Right ventricle myocardium superior (tissue), 1 donor: Measurements from ENCODE around the gene ZNF577. TPM values are rescaled to one million over a fixed set of nuclear protein-coding genes. Genes with fewer than 3 reads are reported as not detected.
"Not testable (repeated sequence)": the region's sequence is repeated elsewhere in the genome, so short reads cannot be mapped to it uniquely, and the experiment has no call there.

Experiments used
- ATAC-seq: fragments of 200-7000 bp; cut with Tn5 transposase; one replicate; pipeline ENCODE4 v1.9.1; 2020; ENCODE audit warnings: mild to moderate bottlenecking; ENCODE audit not compliant: poor library complexity
- DNase-seq: peaks from one replicate; pipeline ENCODE4 v3.0.0-alpha.2; 2020
- intact Hi-C: fragments of 100-400 bp; cut with DNase I; formaldehyde crosslinking; loops from one replicate; pipeline ENCODE4 v1.11.2; 2022
- long read RNA-seq: library from polyadenylated mRNA; unstranded; transcript quantifications from one replicate; pipeline ENCODE4 v2.0.0, GENCODE V29; 2021
- total RNA-seq: library from RNA; stranded (reverse); fragmentation: NEBNext Ultra II Directional; extraction: Animal tissue kit (Norgen Biotek cat#: 25700); gene quantifications from one replicate; pipeline ENCODE4 v1.2.1, GENCODE V29; 2021
- donor health status: DM: no; HTN: yes; CAD: no; lungs with severe emphysema.

Gene ZNF577
- total RNA-seq = 6.5 TPM
- long read RNA-seq, partial matches to known transcripts = 1 of 15 reads
- long read RNA-seq, other reads (novel, unspliced or antisense) = 10 of 15 reads

DNA sequence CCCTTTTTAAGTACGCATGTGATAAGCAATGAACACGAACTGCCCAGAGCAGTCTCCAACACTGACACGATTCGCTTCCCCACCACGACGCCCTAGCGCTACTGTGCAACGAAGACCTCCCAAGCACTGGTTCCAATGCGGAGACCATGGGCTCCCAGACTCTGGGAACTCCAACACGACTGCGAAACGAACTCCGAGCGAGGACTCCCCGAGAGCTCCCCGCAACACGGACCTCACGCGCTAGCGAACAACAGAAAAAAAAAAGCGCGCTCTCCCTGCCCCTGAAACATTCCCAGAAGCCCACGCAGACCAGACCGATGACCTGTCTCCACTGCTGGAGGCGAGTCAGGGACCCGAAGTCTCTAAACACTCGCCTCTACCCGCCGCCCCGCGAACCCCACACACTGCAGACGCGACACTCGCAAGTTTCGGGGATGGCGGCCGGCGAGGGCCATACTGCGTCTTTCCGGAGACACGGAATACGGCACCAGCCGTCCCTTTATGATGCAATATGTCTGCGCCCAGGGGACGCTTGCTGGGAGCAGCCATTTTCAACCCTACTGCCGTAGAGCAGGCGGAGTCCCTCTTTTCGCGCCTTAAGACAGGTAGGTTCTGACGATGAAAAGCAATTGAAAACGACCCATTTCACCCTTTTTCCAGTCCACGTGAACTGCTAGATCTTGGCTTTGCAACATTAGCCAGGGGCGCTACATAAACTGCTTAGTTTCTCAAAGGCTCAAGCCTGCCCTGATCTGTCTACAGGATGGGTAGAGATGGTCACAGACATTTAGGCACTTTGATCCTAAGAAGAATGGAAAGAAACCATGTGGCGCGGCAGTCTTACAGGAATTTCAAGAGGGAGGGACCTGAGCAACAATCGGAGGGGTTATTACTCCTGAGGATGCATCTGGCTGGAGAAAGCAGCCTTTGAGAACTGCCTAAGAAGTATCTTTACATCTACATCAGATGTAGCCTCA, at the start of gene ZNF577:
Gene ZNF577, minus strand, starts transcription at position 430 of the 977 bp plus-strand sequence. CDS start 7,569 bp downstream, outside the sequence.
- ATAC-seq = peak; percentile 99
- DNase-seq = peak; percentile 93
- intact Hi-C loops = no loop called here

DNA sequence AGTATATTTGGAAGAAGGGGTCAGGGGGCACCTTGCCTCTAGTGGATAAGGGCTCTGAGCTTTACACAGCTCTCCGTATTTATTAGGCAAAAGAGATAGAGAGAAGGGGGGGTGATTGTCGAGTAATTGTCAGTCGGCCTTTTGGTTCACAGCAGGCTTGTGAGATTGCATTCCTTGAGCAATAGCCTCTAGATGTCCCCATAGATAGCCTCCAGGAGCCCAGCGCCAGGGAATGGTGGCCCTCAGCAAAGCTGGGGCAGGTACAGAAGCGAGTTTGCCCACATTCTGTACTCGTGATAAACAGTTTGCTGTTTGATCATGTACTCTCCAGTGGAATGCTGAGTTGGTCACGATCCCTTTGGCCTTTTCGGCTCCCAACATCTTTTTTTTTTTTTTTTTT, 44.2 kb upstream of the ZNF577 start:
- DNase-seq (no peak), ATAC-seq (no peak)
- intact Hi-C loops = no loop called here

DNA sequence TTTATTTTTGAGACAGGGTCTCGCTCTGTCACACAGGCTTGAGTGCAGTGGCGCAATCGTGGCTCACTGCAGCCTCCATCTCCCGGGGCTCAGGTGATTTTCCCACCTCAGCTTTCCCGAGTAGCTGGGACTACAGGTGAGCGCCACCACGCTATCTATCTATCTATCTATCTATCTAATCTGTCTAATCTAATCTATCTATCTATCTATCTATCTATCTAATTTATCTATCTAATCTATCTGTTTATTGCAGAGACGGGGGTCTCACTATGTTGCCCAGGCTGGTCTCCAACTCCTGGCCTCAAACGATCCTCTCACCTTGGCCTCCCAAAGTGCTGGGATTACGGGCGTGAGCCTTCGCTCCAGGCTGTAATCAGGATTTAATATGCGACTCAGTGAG, 40.1 kb upstream of the ZNF577 start:
- no peak for DNase-seq
- intact Hi-C loops = no loop called here

DNA sequence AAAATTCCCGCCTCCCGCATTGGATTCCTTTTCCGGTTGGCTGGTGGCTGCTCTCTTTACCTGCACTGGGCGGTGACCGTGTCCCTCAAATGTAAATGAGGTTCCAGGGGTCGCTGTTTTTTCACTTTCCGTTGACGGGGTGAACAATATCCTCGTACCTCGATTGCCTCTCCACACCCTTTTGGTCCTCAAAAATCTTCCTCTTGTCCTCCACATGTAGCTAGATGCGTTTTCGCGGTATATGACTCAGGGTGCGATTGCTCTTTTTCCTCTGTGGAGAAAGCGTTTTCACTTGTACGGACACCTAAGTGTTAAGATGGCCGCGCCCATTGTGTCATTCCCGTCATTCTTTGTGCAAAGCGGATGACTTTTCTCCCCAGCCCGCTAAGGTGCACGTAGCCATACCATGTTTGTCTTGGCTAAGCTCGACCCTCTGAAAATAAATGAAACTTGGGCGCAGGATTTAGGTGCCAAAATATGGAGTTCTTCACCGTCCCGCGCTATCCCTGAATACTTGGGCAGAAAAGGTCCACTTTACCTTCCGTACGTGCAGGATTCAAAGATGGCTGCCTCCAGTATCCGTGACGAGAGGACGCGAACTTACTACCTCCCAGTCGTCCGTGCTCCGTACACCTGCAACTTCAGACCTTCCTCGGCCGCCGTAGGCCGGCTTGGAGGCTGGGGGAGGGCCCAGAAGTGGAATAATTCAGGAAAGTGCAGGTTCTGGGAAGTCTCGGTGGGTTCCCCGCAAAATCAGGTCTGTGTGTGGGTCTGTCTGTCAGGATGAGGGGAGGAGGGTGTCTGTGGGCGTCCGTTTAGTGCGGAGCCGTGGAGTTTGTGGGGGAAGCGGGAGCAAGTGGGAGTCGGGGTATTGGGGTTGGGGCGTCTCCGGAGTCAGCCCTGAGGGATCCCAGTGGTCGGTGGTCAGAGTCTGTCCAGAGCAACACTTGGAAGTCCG, 39.3 kb upstream of the ZNF577 start, which contains the start of gene ZNF613:
Gene ZNF613, plus strand, starts transcription at position 689 of the 958 bp plus-strand sequence. CDS start 8,749 bp downstream, outside the sequence.
- DNase-seq = peak; percentile 91
- peak; percentile 97 for ATAC-seq
- intact Hi-C loops = no loop called here

More for the DNA sequence above, 40.1 kb upstream of the ZNF577 start:
- no peak for ATAC-seq

DNA sequence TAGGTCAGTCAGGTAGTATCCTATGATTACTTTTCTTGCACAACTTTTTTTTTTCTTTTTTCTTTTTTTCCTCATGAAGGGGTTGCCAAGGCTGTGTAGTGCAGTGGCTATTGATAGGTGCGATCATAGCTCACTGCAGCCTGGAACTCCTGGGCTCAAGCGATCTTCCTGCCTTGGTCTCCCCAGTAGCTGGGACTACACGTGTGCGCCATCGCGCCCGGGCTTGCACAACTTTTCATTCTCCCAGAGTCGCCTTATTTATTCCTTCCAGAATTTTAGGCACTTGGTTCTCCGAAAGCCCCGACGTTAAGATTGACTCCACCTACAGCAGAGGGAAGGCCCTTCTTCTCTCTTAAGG, 38.7 kb upstream of the ZNF577 start:
- intact Hi-C loops = no loop called here
- DNase-seq (no peak), ATAC-seq (peak; percentile 16)

DNA sequence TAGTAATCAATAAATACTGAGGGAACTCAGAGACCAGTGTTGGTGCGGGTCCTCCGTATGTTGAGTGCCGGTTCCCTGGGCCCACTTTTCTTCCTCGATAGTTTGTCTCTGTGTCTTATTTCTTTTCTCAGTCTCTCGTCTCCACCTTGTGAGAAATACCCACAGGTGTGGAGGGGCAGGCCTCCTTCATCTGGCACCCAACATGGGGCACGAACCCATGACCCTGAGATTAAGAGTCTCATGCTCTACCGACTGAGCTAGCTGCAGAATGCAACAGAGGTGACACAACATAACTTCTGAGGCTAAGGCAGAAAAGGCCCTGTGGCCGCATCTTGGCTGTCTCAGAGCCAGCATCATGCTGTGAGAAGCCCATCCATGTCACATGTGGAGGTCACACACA, 34.2 kb upstream of the ZNF577 start:
- ATAC-seq (no peak), DNase-seq (no peak)
- intact Hi-C loops = no loop called here

DNA sequence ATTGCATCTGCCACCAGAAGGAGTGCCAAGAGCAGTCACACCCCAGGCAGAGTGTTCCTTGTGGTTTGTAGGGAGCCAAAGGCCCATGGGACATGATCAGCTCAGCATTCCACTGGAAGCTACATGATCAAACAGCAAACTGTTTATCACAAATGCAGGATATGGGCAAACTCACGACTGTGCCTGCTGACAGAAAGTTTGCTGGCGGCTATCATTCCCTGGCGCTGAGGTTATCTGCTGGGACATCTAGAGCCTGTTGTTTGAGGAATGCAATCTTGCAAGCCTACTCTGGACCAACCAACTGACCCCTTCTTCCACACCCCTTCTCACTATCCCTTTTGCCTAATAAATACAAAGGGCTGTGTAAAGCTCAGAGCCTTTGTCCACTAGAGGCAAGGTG, 31.9 kb upstream of the ZNF577 start:
- intact Hi-C loops = no loop called here
- ATAC-seq = no peak
- no peak for DNase-seq

DNA sequence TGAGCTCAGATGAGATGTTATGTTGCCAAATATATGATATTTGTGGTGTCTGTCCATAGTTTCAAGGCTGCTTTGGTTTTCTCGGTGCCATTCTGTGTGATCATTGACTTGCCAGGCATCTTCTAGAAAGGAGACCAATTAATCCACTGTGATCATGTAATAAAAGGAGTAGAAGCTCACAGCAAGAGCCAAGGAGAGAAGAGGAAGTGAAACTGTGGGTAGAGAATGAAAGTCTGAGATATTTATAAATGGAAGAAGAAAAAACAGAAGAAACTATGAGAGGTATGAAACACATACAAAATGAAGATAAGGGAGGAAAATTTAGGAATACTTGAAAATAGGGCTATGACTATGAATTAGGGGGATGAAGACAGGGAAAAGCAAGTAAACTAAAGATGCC, 28.4 kb upstream of the ZNF577 start:
- ATAC-seq = no peak

DNA sequence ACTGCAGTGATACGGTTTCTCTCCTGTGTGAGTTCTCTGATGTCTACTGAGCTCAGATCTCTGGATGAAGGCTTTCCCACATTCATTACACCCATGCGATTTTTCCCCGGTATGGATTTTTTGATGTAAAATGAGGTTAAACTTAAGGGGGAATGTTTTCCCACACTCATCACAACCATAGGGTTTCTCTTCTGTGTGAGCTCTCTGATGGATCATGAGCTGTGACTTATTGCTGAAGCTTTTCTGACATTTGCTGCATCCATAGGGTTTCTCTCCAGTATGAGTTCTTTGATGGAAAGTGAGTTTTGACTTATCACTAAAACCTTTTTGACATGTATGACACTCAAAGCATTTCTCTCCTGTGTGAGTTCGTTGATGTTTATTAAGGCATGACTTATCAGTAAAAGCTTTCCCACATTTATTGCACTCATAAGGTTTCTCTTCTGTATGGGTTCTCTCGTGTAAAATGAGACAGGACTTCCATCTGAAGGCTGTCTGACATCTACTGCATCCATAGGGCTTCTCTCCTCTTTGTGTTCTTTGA, 27.6 kb upstream of the ZNF577 start:
- intact Hi-C loops = no loop called here
- no peak for DNase-seq
- ATAC-seq = no peak

More for the DNA sequence above, 28.4 kb upstream of the ZNF577 start:
- intact Hi-C loops = no loop called here
- DNase-seq = no peak

DNA sequence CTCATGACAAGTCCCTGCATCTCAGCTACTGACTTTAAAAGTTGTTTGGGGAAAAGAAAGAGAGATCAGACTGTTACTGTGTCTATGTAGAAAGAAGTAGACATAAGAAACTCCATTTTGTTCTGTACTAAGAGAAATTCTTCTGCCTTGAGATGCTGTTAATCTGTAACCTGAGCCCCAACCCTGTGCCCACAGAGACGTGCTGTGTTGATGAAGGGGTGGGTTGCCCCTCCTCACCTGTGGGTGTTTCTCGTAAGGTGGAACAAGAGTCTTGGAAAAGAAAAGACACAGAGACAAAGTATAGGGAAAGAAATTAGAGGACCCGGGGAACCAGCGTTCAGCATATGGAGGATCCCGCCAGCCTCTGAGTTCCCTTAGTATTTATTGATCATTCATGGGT, 20.2 kb upstream of the ZNF577 start:
- DNase-seq, intact Hi-C loops, ATAC-seq: not testable (repeated sequence)

DNA sequence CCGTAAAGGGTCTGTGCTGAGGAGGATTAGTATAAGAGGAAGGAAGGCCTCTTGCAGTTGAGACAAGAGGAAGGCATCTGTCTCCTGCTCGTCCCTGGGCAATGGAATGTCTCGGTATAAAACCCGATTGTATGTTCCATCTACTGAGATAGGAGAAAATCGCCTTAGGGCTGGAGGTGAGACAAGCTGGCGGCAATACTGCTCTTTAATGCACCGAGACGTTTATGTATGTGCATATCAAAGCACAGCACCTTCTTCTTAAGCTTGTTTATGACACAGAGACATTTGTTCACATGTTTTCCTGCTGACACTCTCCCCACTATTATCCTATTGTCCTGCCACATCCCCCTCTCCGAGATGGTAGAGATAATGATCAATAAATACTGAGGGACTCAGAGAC, 18.4 kb upstream of the ZNF577 start:
- DNase-seq, ATAC-seq, intact Hi-C loops: not testable (repeated sequence)

DNA sequence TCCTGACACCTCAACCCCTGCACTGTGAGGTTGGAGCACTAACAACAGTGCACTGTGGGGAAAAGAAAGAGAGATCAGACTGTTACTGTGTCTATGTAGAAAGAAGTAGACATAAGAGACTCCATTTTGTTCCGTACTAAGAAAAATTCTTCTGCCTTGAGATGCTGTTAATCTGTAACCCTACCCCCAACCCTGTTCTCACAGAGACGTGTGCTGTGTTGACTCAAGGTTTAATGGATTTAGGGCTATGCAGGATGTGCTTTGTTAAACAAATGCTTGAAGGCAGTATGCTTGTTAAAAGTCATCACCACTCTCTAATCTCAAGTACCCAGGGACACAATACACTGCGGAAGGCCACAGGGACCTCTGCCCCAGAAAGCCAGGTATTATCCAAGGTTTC, 17.9 kb upstream of the ZNF577 start:
- ATAC-seq, intact Hi-C loops, DNase-seq: not testable (repeated sequence)

DNA sequence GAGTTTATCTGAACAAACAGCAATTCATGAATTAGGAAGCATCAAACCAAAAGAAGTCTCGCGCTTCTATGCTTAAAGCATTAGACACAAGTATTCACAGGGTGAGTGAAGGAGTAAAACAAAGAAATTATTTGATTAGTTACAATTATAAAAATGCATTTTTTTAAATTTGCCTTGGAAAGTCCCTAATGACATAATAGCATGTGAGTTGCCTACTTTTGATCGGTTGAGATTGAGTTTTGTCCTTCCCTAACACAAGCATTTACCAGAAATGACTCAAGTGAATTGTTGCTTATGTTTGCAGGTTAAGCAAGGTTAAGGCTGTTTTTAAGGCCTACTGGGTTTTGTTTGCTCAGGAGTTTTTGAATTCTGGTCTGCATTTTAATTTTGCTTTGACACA, 17.5 kb upstream of the ZNF577 start:
- no peak for ATAC-seq
- intact Hi-C loops = no loop called here
- DNase-seq = no peak

DNA sequence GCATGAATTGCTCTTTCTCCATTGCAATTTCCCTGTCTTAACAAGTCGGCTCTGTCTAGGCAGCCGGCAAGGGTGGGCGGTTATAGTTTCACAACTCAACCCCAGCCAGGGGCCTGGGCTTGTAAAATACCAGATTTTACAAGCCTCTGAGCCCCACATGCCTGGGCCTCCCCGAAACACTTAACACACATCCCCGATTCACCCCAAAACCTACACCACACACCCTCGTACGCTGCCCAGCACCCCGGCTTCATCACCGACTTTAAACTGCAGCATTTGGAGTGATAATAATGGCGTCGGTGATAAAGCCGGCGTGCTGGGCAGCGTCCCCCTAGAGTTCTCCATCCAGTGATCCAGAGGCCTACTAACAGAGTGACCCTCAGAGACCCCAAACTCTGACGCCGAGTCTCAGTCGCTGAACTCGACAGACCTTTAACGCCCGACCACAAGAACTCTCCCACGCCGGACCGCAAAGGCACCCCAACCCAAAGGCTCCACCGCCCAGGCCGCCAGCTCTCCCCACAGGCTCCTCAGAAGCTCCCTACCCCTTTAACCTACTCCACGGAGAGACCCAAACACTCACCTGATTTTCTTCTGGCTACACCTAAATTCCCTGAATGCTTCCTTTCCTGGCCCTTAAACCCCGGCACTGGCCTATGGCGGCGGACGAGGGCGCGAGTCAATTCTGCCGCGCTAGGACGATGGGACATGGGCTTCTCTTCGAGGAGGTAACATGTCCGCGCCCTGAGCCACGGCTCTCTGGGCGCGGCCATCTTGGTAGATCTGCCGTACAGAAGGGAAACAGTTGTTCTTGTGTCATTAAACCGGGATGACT, 16.8 kb upstream of the ZNF577 start, which contains the start of gene ZNF649:
Gene ZNF649, minus strand, starts transcription at position 687 of the 835 bp plus-strand sequence. CDS start 4,910 bp downstream, outside the sequence.
- peak; percentile 100 for ATAC-seq
- peak; percentile 91 for DNase-seq
- intact Hi-C loops = no loop called here

DNA sequence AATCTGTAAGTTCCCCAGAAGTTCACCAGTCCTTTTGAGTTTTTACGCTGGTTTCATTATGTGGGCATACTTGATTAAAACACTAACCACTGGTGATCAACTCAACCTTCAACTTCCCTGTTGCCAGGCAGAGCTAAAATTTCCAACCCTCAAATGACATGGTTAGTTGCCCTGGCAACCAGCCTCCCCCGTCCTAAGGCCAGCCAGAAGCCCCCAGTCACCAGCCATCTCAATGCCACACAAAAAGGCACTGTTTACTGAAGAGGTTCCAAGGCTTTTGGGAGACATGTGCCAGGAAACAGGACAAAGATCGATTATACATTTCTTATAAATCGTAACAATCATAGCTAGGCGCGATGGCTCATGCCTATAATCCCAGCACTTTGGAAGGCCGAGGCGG, 15.4 kb upstream of the ZNF577 start:
- DNase-seq (no peak), ATAC-seq (no peak)
- intact Hi-C loops = no loop called here

DNA sequence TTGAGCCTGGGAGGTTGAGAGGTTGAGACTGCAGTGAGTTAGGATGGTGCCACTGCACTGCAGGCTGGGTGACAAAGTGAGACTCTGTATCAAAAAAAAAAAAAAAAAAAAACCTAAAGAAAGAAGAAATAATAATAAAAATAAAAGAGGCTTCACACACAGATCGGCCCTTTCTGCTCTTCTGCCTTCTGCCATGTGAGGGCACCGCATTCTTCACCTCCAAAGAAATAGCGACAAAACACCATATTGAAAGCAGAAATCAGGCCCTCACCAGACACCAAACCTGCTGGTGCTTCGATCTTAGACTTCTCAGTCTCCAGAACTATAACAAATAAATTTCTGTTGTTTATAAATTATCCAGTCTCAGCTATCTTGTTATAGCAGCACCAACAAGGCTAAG, 14.1 kb upstream of the ZNF577 start:
- intact Hi-C loops = no loop called here
- DNase-seq (no peak), ATAC-seq (no peak)

DNA sequence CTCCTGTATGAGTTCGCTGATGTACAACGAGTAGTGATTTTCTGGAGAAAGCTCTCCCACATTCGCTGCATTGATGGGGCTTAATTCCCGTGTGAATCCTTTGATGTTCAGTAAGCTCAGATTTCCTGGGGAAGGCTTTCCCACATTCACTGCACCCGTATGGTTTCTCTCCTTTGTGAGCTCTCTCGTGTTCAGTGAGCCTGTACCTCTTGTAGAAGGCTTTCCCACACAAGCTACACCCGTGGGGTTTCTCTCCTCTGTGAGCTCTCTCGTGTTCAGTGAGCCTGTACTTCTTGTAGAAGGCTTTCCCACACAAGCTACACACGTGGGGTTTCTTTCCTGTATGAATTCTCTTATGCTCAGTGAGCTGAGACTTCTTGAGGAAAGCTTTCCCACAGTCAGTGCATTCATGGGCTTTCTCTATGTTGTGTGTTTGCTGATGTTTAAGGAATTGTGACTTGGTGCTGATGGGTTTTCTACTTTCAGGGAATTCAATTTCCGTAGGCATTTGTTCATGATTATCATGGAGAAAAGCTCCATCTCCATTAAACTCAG, 3.5 kb upstream of the ZNF577 start:
- intact Hi-C loops = no loop called here
- ATAC-seq (no peak), DNase-seq (no peak)
